OCI-LY1 (cell line): Measurements from ENCODE around the gene CHN2.

Experiments used
- H2AFZ ChIP-seq: fragments of 200-600 bp; sonication (generic), shearing (Covaris generic); 2 replicates; pipeline ENCODE4 v1.6.0; 2014; ENCODE audit warnings: antibody characterized with exemption, mild to moderate bottlenecking, low read length
- H3F3A ChIP-seq: fragments of 200-600 bp; sonication (generic), shearing (Covaris generic); 2 replicates; pipeline ENCODE4 v1.6.0; 2014; ENCODE audit warnings: mild to moderate bottlenecking, antibody characterized with exemption, low read length, moderate library complexity; ENCODE audit not compliant: insufficient read depth
- H3K27ac ChIP-seq: fragments of 200-600 bp; sonication (generic); 2 replicates; pipeline ENCODE4 v1.5.1; 2014; ENCODE audit warnings: low read length, mixed run types, mild to moderate bottlenecking, low read depth; ENCODE audit not compliant: poor library complexity, severe bottlenecking
- H3K27me3 ChIP-seq: fragments of 200-600 bp; sonication (generic); 2 replicates; pipeline ENCODE4 v1.6.0; 2014; ENCODE audit warnings: antibody characterized with exemption, mild to moderate bottlenecking, low read length, moderate library complexity; ENCODE audit not compliant: insufficient read depth
- H3K36me3 ChIP-seq: fragments of 200-600 bp; sonication (generic); 2 replicates; pipeline ENCODE4 v1.6.1; 2014; ENCODE audit warnings: mild to moderate bottlenecking, antibody characterized with exemption, low read length, moderate library complexity, mixed read lengths; ENCODE audit not compliant: insufficient read depth
- H3K4me1 ChIP-seq: fragments of 200-600 bp; sonication (generic); 2 replicates; pipeline ENCODE4 v1.5.1; 2014; ENCODE audit warnings: mild to moderate bottlenecking, low read length, moderate library complexity; ENCODE audit not compliant: insufficient read depth, severe bottlenecking
- H3K4me2 ChIP-seq: fragments of 200-600 bp; sonication (generic), shearing (Covaris generic); 2 replicates; pipeline ENCODE4 v1.6.1; 2014; ENCODE audit warnings: low read length
- H3K4me3 ChIP-seq: fragments of 200-600 bp; sonication (generic); 2 replicates; pipeline ENCODE4 v1.5.1; 2014; ENCODE audit warnings: low read length, low read depth, mild to moderate bottlenecking, mixed read lengths; ENCODE audit not compliant: poor library complexity, severe bottlenecking
- H3K79me2 ChIP-seq: fragments of 200-600 bp; shearing (Covaris generic); 2 replicates; pipeline ENCODE4 v1.6.1; 2016; ENCODE audit warnings: mixed run types, low read length, mixed read lengths; ENCODE audit not compliant: insufficient read depth
- H3K9ac ChIP-seq: fragments of 200-600 bp; sonication (generic), shearing (Covaris generic); 2 replicates; pipeline ENCODE4 v1.6.1; 2014; ENCODE audit warnings: mild to moderate bottlenecking, low read length, mixed read lengths
- H3K9me2 ChIP-seq: fragments of 200-600 bp; sonication (generic), shearing (Covaris generic); 2 replicates; pipeline ENCODE4 v1.6.1; 2014; ENCODE audit warnings: low read depth, mild to moderate bottlenecking, low read length, mixed read lengths
- H3K9me3 ChIP-seq: fragments of 200-600 bp; shearing (Covaris generic); 2 replicates; pipeline ENCODE4 v1.6.1; 2014; ENCODE audit warnings: low read length, mixed read lengths
- H4K20me1 ChIP-seq: fragments of 200-600 bp; sonication (generic), shearing (Covaris generic); 2 replicates; pipeline ENCODE4 v1.6.0; 2016; ENCODE audit warnings: mild to moderate bottlenecking, low read length; ENCODE audit not compliant: insufficient read depth
- CTCF ChIP-seq: fragments of 200-600 bp; sonication (generic), shearing (Covaris generic); IDR thresholded peaks from 2 replicates; pipeline ENCODE4 v1.5.1; 2017; ENCODE audit warnings: mild to moderate bottlenecking, antibody characterized with exemption, low read length, moderate library complexity, mixed read lengths
- EZH2 ChIP-seq: fragments of 200-600 bp; sonication (generic), shearing (Covaris generic); IDR thresholded peaks from 2 replicates; pipeline ENCODE4 v1.8.0; 2017; ENCODE audit warnings: borderline replicate concordance, mixed run types, mild to moderate bottlenecking, antibody characterized with exemption, low read length, moderate library complexity, mixed read lengths

Gene CHN2

DNA sequence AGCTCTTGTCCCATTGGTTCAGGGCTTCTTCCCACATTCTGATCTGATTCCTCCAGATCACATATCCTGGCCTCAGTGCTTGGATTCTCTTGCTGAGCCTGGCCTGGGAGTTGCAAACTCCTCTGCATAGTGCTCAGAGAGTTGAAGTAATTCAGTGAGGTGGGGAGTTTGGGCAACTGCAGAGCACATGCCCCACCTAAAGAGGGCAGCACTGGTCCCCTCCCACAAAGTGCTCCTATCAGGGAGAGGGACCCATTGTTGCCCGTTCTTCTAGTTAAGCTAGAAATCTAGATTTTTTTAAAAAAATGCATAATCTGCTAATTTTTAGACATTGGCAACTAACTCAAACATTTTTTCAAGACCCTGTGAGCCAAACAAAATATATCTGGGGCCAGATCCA, 45.1 kb downstream of the CHN2 start:
- Histone ChIP-seq H3K79me2 (no peaks in the 10 kb centered on the region), H3K4me3 (no peak overlapping the region), H3K4me1 (no peaks in the 10 kb centered on the region), H3K27ac (no peak overlapping the region), H3K9ac (no peak overlapping the region), H3K9me3 (no peaks in the 10 kb centered on the region), H3F3A (no peaks in the 10 kb centered on the region), H3K36me3 (no peaks in the 10 kb centered on the region), H3K9me2 (no peaks in the 10 kb centered on the region), H2AFZ (no peak overlapping the region), H3K4me2 (no peak overlapping the region), H3K27me3 (no peaks in the 10 kb centered on the region), H4K20me1 (no peaks in the 10 kb centered on the region)
- no peak for TF ChIP-seq EZH2
- peak; percentile 80 for TF ChIP-seq CTCF

GRCh38 chr7:29242265-29242664, 47.7 kb downstream of the CHN2 start:
- Histone ChIP-seq H2AFZ (no peak overlapping the region), H3K4me3 (no peak overlapping the region)

GRCh38 chr7:29243910-29244655, 49.5 kb downstream of the CHN2 start:
- H2AFZ ChIP-seq: no peak overlapping the region
- no peak overlapping the region for H3K9ac ChIP-seq
- no peaks in the 10 kb centered on the region for H3F3A ChIP-seq
- H4K20me1 ChIP-seq: no peaks in the 10 kb centered on the region
- H3K79me2 ChIP-seq: no peaks in the 10 kb centered on the region
- 0 out of 2 replicates have a peak overlapping the region, but pooled peaks have one; percentile 1 for H3K4me2 ChIP-seq
- no peaks in the 10 kb centered on the region for H3K9me2 ChIP-seq
- no peaks in the 10 kb centered on the region for H3K9me3 ChIP-seq
- no peak overlapping the region for H3K4me3 ChIP-seq
- no peak overlapping the region for H3K27ac ChIP-seq
- H3K4me1 ChIP-seq: no peaks in the 10 kb centered on the region
- peak; percentile 63 for TF ChIP-seq CTCF
- no peak for TF ChIP-seq EZH2
- no peaks in the 10 kb centered on the region for H3K36me3 ChIP-seq
- no peaks in the 10 kb centered on the region for H3K27me3 ChIP-seq

More at GRCh38 chr7:29242265-29242664, 47.7 kb downstream of the CHN2 start:
- Histone ChIP-seq H3K9me3 (no peaks in the 10 kb centered on the region), H3K4me2 (no peak overlapping the region), H3K79me2 (no peaks in the 10 kb centered on the region), H3K4me1 (no peaks in the 10 kb centered on the region), H3K27ac (no peak overlapping the region), H3K9ac (no peak overlapping the region), H3F3A (no peaks in the 10 kb centered on the region), H4K20me1 (no peaks in the 10 kb centered on the region), H3K9me2 (no peaks in the 10 kb centered on the region), H3K27me3 (no peaks in the 10 kb centered on the region), H3K36me3 (no peaks in the 10 kb centered on the region)
- TF ChIP-seq CTCF: no peak
- no peak for TF ChIP-seq EZH2
